HepG2 (cell line): ENCODE results near the gene SOX21. TPM values are rescaled to one million over a fixed set of nuclear protein-coding genes. Genes with fewer than 3 reads are reported as not detected.

Source experiments
- ATAC-seq: fragments of 200-7000 bp; cut with Tn5 transposase; 3 replicates; pipeline ENCODE4 v1.9.1; 2020; ENCODE audit warnings: mild to moderate bottlenecking, moderate library complexity
- BruUV-seq: library from RNA; stranded (reverse); fragments of 400-500 nt; replicated peaks from 2 replicates; lab custom pipeline; 2021; lab: Mats Ljungman, UMichigan
- CTCF ChIA-PET: fragments of 300-600 bp; formaldehyde crosslinking; extraction: SDS; loops from one replicate; lab custom pipeline; 2021; ENCODE audit warnings: low total read pairs, inconsistent platforms, low intra/inter-chr PET ratio; lab: Yijun Ruan, JAX
- POLR2A ChIA-PET: fragments of 350-600 bp; sonication (Branson Sonifier 250); formaldehyde crosslinking; loops from one replicate; lab custom pipeline; 2020; ENCODE audit warnings: antibody characterized with exemption, inconsistent platforms; lab: Yijun Ruan, JAX
- DNase-seq: peaks from one replicate; pipeline ENCODE4 v3.0.0-alpha.2; 2015; ENCODE audit warnings: low spot score
- FAIRE-seq: peaks from 3 replicates; lab custom pipeline; 2011; peaks lifted over from hg19 to GRCh38; lab: Jason Lieb, UNC
- H2AFZ ChIP-seq: one replicate; pipeline ENCODE4 v1.6.1; 2011; ENCODE audit warnings: low read length, inconsistent platforms
- H3K27ac ChIP-seq: fragments of 300-600 bp; 3 replicates; pipeline ENCODE4 v1.8.0; 2011; ENCODE audit warnings: mixed run types, mild to moderate bottlenecking, mixed read lengths, low read length, inconsistent platforms; ENCODE audit not compliant: insufficient read depth; ENCODE audit errors: extremely low read length
- H3K27me3 ChIP-seq, 2 experiments: fragments of 200-600 bp in 1 of 2; 2 replicates in 1 of 2; 3 replicates in 1 of 2; pipeline versions ENCODE4 v1.6.0 to v1.8.0; 2011; ENCODE audit warnings: low read length in 2 of 2, mild to moderate bottlenecking in 2 of 2, moderate library complexity in 2 of 2, inconsistent platforms in 1 of 2; ENCODE audit not compliant: insufficient read depth in 2 of 2, control insufficient read depth in 1 of 2
- H3K36me3 ChIP-seq, 2 experiments: fragments of 200-600 bp in 1 of 2; replicated peaks in 1 of 2; 2 replicates in 1 of 2; 3 replicates in 1 of 2; pipeline versions ENCODE4 v1.5.1 to v1.8.0; 2011; ENCODE audit warnings: low read length in 2 of 2, inconsistent platforms in 1 of 2; ENCODE audit not compliant: insufficient read depth in 2 of 2, control insufficient read depth in 1 of 2
- H3K4me1 ChIP-seq: 2 replicates; pipeline ENCODE4 v1.5.1; 2012; ENCODE audit warnings: low read length, inconsistent platforms; ENCODE audit not compliant: insufficient read depth
- H3K4me2 ChIP-seq: 2 replicates; pipeline ENCODE4 v1.6.0; 2011; ENCODE audit warnings: low read depth, low read length, inconsistent platforms
- H3K4me3 ChIP-seq, 3 experiments: fragments of 200-600 bp in 1 of 3; sonication (generic), shearing (Covaris generic) in 1 of 3; replicated peaks in 1 of 3; 2 replicates each; pipeline ENCODE4 v1.5.1; 2011 to 2016; ENCODE audit warnings: low read length in 3 of 3, inconsistent platforms in 2 of 3, low read depth in 2 of 3, mild to moderate bottlenecking in 2 of 3, control low read depth in 1 of 3, mixed read lengths in 1 of 3; ENCODE audit not compliant: insufficient read depth in 1 of 3
- H3K79me2 ChIP-seq: one replicate; pipeline ENCODE4 v1.6.1; 2011; ENCODE audit warnings: low read length, inconsistent platforms; ENCODE audit not compliant: insufficient read depth
- H3K9ac ChIP-seq: 2 replicates; pipeline ENCODE4 v1.6.0; 2011; ENCODE audit warnings: mild to moderate bottlenecking, low read depth, low read length, inconsistent platforms; ENCODE audit not compliant: insufficient read depth
- H3K9me3 ChIP-seq: 2 replicates; pipeline ENCODE4 v1.5.1; 2012; ENCODE audit warnings: mild to moderate bottlenecking, low read length
- H4K20me1 ChIP-seq: 2 replicates; pipeline ENCODE4 v1.6.0; 2011; ENCODE audit warnings: inconsistent platforms, mild to moderate bottlenecking, low read length, moderate library complexity; ENCODE audit not compliant: insufficient read depth
- EZH2 ChIP-seq: conservative IDR thresholded peaks from 2 replicates; pipeline ENCODE4 v1.6.1; 2012; ENCODE audit warnings: mild to moderate bottlenecking, low read depth, low read length, moderate library complexity
- MIXL1 ChIP-seq: IDR thresholded peaks from 2 replicates; pipeline ENCODE4 v1.6.1; 2016
- NFYB ChIP-seq: sonication (generic); formaldehyde crosslinking; IDR thresholded peaks from 2 replicates; pipeline ENCODE4 v1.4.0; 2020; ENCODE audit warnings: missing genetic modification reagents
- ZBTB38 ChIP-seq: sonication (generic); formaldehyde crosslinking; IDR thresholded peaks from 2 replicates; pipeline ENCODE4 v1.5.1; 2020; ENCODE audit warnings: mild to moderate bottlenecking, missing genetic modification reagents
- WGBS: methylation state at CpG from one replicate; pipeline ENCODE4 v1.1.6; 2017; ENCODE audit warnings: low lambda C conversion rate; 5-methylcytosine and 5-hydroxymethylcytosine counted together
- in situ Hi-C: cut with HindIII; loops from 2 replicates; pipeline ENCODE4 v1.10.0; 2017; ENCODE audit warnings: low pct_unique_long_range_greater_than_20kb; ENCODE audit not compliant: extremely low pct_ligation_motif_present
- intact Hi-C: fragments of 100-400 bp; cut with micrococcal nuclease; formaldehyde crosslinking; loops from one replicate; pipeline ENCODE4 v1.10.0; 2022; ENCODE audit not compliant: unreplicated experiment
- polyA plus RNA-seq, 8 experiments: library from polyadenylated mRNA; depleted of rRNA in 3 of 8; stranded (reverse) in 7 of 8; unstranded in 1 of 8; fragments of >200 nt; fragmentation: Illumina TruSeq in 4 of 8; extraction: Trizol in 4 of 8; gene quantifications; 2 replicates each; pipeline versions ENCODE4 v1.2.1 to v1.2.3, GENCODE V29; 2011 to 2016; ENCODE audit warnings: low read depth in 4 of 8, missing spikeins in 1 of 8, mixed read lengths in 1 of 8; ENCODE audit not compliant: insufficient read depth in 1 of 8
- total RNA-seq, 5 experiments: library from RNA; depleted of rRNA; stranded (reverse); fragments of >200 nt; fragmentation: Illumina TruSeq; extraction: Trizol; gene quantifications; 2 replicates each; pipeline ENCODE4 v1.2.3, GENCODE V29; 2016; ENCODE audit warnings: low read depth in 1 of 5

The SOX21 gene
- total and polyA plus RNA-seq, 2 of the 13 experiments (the other 11 are each of a cell fraction or from before 2014, with no cell fraction given), result not detected

DNA sequence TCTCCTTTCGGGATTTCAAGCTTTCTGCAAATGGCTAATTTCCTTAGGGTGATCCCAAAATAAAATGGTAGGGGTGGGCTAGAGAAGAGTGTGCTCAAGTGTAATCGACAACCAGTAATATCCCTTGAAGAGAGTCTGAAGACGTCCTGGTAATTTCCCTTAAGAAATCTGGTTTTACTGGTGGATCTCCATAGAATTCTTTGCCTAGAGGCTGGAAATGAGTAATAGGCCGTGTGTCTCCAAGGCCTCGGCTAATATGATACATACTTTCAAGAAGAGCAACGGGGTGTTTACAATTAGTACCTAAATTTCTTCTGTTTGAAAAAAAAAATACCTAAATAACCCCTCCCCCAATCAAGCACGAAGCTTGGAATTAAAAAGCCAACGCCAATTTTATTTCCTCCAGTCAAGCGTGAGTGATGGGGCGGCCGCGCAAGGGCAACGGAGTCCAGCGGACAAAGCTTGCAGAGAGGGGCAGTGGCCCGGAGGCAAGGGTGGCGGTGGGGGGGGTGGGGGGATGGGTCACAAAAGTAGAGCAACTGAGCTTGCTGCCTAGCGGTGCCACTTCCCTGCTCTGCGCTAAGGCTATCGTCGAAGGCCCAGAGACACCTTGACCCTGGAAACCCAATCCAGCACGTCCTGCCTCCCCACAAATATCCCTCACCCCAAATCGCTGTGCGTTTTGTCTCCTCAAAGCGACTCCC lies 7.8 kb downstream of the SOX21 start:
- Histone ChIP-seq H2AFZ (no peak overlapping the region), H3K9me3 (no peaks in the 10 kb centered on the region), H3K79me2 (no peaks in the 10 kb centered on the region), H3K36me3 (no peaks in the 10 kb centered on the region), H3K9ac (no peak overlapping the region), H3K4me1 (no peaks in the 10 kb centered on the region), H3K27me3 (peaks cover 25 to 95% of the 10 kb centered on the region in 2 experiments), H3K27ac (no peak overlapping the region), H3K4me3 (no peak overlapping the region), H3K4me2 (no peak overlapping the region), H4K20me1 (no peaks in the 10 kb centered on the region)
- ATAC-seq, result no peak
- no TSS peak for BruUV-seq
- ChIA-PET POLR2A (no interaction called here), CTCF (no interaction called here)
- WGBS, result 18% methylated on average over 18 of the region's 24 CpGs
- in situ Hi-C loops, result no loop called here
- TF ChIP-seq MIXL1 (CRISPR knock-in tag) (no peak), EZH2 (0 out of 2 replicates have a peak, but pooled peaks have one; percentile 7), NFYB (CRISPR knock-in tag) (no peak)
- DNase-seq, result no peak
- intact Hi-C loops, result no loop called here
- no peak for FAIRE-seq

DNA sequence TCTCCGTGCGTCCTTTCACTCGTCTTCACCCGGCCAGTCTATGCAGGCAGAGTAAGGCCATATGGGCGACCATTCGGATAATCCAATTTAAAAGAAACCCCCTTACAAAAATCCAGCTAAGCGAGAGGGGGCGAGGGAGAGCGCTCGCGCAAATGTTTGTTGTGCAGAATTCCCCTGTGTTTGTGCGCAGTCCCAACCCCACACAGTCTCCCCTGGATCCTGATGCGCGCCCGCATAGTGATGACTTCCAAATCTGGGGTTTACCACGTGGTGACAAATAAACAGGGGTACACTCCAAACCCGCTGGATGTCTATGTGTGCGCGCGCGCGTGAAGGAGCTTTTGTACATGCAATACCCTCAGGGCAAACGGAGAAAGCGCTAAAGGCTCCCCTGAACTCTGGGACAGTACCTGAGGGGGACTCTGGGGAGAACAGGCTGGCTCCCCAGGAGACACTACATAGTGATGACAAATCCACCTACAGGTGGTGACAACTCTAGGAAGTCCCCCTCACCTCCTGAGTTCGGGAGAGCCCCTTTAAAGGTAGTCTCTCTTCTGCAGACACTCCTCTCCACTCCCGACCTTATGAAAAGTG lies 8.5 kb downstream of the SOX21 start:
- no peak overlapping the region for H3K4me2 ChIP-seq
- no peak for FAIRE-seq
- 9% methylated on average over 16 of the region's 26 CpGs for WGBS
- no peak overlapping the region for H3K27ac ChIP-seq
- POLR2A ChIA-PET, result no interaction called here
- no peak overlapping the region for H3K9ac ChIP-seq
- H3K79me2 ChIP-seq, result no peaks in the 10 kb centered on the region
- H3K36me3 ChIP-seq, result no peaks in the 10 kb centered on the region
- H2AFZ ChIP-seq, result no peak overlapping the region
- no peaks in the 10 kb centered on the region for H4K20me1 ChIP-seq
- no peak for TF ChIP-seq ZBTB38 (CRISPR knock-in tag)
- peak; percentile 85 for TF ChIP-seq EZH2
- TF ChIP-seq, all 625 proteins: peak for 1
- peaks cover 25 to 91% of the 10 kb centered on the region in 2 experiments for H3K27me3 ChIP-seq
- DNase-seq (no peak), ATAC-seq (no peak)
- no peaks in the 10 kb centered on the region for H3K9me3 ChIP-seq
- H3K4me1 ChIP-seq, result no peaks in the 10 kb centered on the region
- intact Hi-C loops, result no loop called here
- H3K4me3 ChIP-seq, result no peak overlapping the region
- BruUV-seq, result no TSS peak
- in situ Hi-C loops, result no loop called here
- CTCF ChIA-PET, result no interaction called here
